SK-N-SH treated with all-trans-retinoic acid at 6 μM for 48 hours (cell line): Measurements from ENCODE around the gene OR7C1.

ENCODE experiments used
- ARNTL ChIP-seq: fragments of 450-650 bp; formaldehyde crosslinking; IDR thresholded peaks from 2 replicates; pipeline ENCODE4 v1.5.0; 2020; ENCODE audit warnings: low read depth, mild to moderate bottlenecking, moderate library complexity, borderline replicate concordance
- CSDC2 ChIP-seq: fragments of 250-450 bp; sonication (Bioruptor Pico); IDR thresholded peaks from 2 replicates; pipeline ENCODE4 v1.5.0; 2020; ENCODE audit warnings: mild to moderate bottlenecking, moderate library complexity
- ESRRG ChIP-seq: fragments of 250-450 bp; sonication (Bioruptor Pico); IDR thresholded peaks from 2 replicates; pipeline ENCODE4 v1.6.1; 2021; ENCODE audit warnings: mild to moderate bottlenecking
- GLIS3 ChIP-seq: fragments of 250-450 bp; sonication (Bioruptor Pico); IDR thresholded peaks from 2 replicates; pipeline ENCODE4 v1.5.0; 2020; ENCODE audit warnings: mild to moderate bottlenecking, moderate library complexity
- ISL1 ChIP-seq: fragments of 250-450 bp; sonication (Bioruptor Pico); IDR thresholded peaks from 2 replicates; pipeline ENCODE4 v2.1.2; 2022; ENCODE audit warnings: mild to moderate bottlenecking, moderate library complexity
- SNAI2 ChIP-seq: fragments of 250-450 bp; sonication (Bioruptor Pico); IDR thresholded peaks from 2 replicates; pipeline ENCODE4 v1.5.0; 2020; ENCODE audit warnings: mild to moderate bottlenecking, moderate library complexity
- ZNF565 ChIP-seq: fragments of 450-650 bp; formaldehyde crosslinking; conservative IDR thresholded peaks from 2 replicates; pipeline ENCODE4 v1.5.0; 2020; ENCODE audit warnings: low read depth, mild to moderate bottlenecking, moderate library complexity
- ZNF70 ChIP-seq: fragments of 450-650 bp; formaldehyde crosslinking; IDR thresholded peaks from 2 replicates; pipeline ENCODE4 v1.5.0; 2020; ENCODE audit warnings: mild to moderate bottlenecking, moderate library complexity
- ZNF8 ChIP-seq: fragments of 450-650 bp; formaldehyde crosslinking; IDR thresholded peaks from 2 replicates; pipeline ENCODE4 v1.5.0; 2020; ENCODE audit warnings: mild to moderate bottlenecking, moderate library complexity
- TF ChIP-seq, protein P1 (sequence below): fragments of 250-450 bp; sonication (Bioruptor Pico); IDR thresholded peaks from 2 replicates; pipeline ENCODE4 v1.5.1; 2021; ENCODE audit warnings: mild to moderate bottlenecking, moderate library complexity
- TF ChIP-seq, protein P2 (sequence below): fragments of 250-450 bp; sonication (Bioruptor Pico); IDR thresholded peaks from 2 replicates; pipeline ENCODE4 v1.8.0; 2021; ENCODE audit warnings: low read depth, mild to moderate bottlenecking, moderate library complexity, borderline replicate concordance

DNA sequence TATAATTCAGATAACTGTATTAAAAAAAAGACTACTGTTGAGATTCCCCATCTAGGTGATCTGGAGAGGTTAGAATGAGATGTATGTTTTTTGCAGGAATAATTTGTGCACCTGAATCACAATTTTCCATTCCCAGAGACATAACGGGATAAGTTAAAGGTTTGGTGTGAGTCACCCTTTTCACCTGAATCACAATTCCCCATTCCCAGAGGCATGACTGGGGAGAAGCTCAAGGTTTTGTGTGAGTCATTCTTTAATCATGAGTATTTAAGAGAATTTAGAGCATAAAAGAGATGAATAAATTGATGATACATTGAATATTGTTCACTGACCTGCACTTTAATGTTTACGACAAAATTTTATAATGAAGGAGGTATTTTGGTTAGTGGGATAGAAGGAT, 9.0 kb downstream of the OR7C1 start:
- TF ChIP-seq ZNF70 (CRISPR knock-in tag) (no peak), CSDC2 (CRISPR knock-in tag) (no peak), SNAI2 (CRISPR knock-in tag) (no peak), ESRRG (CRISPR knock-in tag) (no peak), ARNTL (CRISPR knock-in tag) (no peak), ZNF8 (CRISPR knock-in tag) (no peak), ZNF565 (CRISPR knock-in tag) (no peak), GLIS3 (CRISPR knock-in tag) (no peak), ISL1 (CRISPR knock-in tag) (no peak)
- TF ChIP-seq, protein P1, sequence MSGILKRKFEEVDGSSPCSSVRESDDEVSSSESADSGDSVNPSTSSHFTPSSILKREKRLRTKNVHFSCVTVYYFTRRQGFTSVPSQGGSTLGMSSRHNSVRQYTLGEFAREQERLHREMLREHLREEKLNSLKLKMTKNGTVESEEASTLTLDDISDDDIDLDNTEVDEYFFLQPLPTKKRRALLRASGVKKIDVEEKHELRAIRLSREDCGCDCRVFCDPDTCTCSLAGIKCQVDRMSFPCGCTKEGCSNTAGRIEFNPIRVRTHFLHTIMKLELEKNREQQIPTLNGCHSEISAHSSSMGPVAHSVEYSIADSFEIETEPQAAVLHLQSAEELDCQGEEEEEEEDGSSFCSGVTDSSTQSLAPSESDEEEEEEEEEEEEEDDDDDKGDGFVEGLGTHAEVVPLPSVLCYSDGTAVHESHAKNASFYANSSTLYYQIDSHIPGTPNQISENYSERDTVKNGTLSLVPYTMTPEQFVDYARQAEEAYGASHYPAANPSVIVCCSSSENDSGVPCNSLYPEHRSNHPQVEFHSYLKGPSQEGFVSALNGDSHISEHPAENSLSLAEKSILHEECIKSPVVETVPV, result no peak
- TF ChIP-seq, protein P2, sequence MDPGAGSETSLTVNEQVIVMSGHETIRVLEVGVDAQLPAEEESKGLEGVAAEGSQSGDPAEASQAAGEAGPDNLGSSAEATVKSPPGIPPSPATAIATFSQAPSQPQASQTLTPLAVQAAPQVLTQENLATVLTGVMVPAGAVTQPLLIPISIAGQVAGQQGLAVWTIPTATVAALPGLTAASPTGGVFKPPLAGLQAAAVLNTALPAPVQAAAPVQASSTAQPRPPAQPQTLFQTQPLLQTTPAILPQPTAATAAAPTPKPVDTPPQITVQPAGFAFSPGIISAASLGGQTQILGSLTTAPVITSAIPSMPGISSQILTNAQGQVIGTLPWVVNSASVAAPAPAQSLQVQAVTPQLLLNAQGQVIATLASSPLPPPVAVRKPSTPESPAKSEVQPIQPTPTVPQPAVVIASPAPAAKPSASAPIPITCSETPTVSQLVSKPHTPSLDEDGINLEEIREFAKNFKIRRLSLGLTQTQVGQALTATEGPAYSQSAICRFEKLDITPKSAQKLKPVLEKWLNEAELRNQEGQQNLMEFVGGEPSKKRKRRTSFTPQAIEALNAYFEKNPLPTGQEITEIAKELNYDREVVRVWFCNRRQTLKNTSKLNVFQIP, result no peak
